Left ventricle myocardium inferior (tissue), 1 donor: ENCODE results near the gene CEBPA. TPM values are rescaled to one million over a fixed set of nuclear protein-coding genes. Genes with fewer than 3 reads are reported as not detected.
A peak's percentile ranks its signal among the peaks of the same experiment; 100 is the strongest.

ENCODE experiments used
- DNase-seq: peaks from one replicate; pipeline ENCODE4 v3.0.0-alpha.2; 2020
- H3K27ac ChIP-seq: fragments of 200-600 bp; replicated peaks from 2 replicates; pipeline ENCODE4 v1.8.0; 2021
- H3K27me3 ChIP-seq: fragments of 200-600 bp; 2 replicates; pipeline ENCODE4 v1.8.0; 2021; ENCODE audit warnings: low read depth
- H3K36me3 ChIP-seq: fragments of 200-600 bp; 2 replicates; pipeline ENCODE4 v1.8.0; 2021
- H3K4me1 ChIP-seq: fragments of 200-600 bp; 2 replicates; pipeline ENCODE4 v1.8.0; 2021
- H3K4me3 ChIP-seq: fragments of 200-600 bp; 2 replicates; pipeline ENCODE4 v1.8.0; 2021; ENCODE audit warnings: mild to moderate bottlenecking, moderate library complexity
- H3K9me3 ChIP-seq: fragments of 200-600 bp; replicated peaks from 2 replicates; pipeline ENCODE4 v1.8.0; 2021
- CTCF ChIP-seq: fragments of 200-600 bp; IDR thresholded peaks from 2 replicates; pipeline ENCODE4 v1.8.0; 2021; ENCODE audit warnings: antibody characterized with exemption, mild to moderate bottlenecking, borderline replicate concordance
- intact Hi-C: fragments of 100-400 bp; cut with micrococcal nuclease; formaldehyde crosslinking; loops from one replicate; pipeline ENCODE4 v1.11.0; 2022
- total RNA-seq: library from RNA; stranded (reverse); fragmentation: NEBNext Ultra II Directional; extraction: Animal tissue kit (Norgen Biotek cat#: 25700); gene quantifications from one replicate; pipeline ENCODE4 v1.2.1, GENCODE V29; 2021
- donor health status: DM: no; HTN: yes; CAD: no; lungs with severe emphysema.

CEBPA gene
- total RNA-seq, 1 donor from 2014 or later = 1.7 TPM

DNA sequence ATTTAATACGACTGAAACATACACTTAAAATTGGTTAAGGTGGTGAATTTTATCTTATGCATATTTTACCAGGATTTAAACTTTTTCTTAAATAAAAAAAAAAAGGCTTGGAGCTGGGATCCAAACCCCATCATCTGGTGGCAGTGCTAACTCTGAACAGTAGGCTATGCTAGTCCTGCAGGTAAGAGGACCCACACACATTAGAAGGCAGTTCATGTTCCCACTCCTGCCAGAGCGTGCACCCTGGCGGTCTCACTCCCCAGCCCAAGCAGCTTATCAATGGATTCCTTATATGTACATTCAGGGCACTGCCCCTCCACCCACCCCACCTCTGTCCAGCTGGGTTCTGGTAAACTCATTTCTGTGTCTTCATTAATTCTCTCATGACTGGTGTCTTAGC, 31.3 kb upstream of the CEBPA start:
- H3K27ac ChIP-seq = no peak overlapping the region
- TF ChIP-seq CTCF = peak; percentile 13
- peaks cover 33% of the 10 kb centered on the region for H3K27me3 ChIP-seq
- H3K4me3 ChIP-seq = no peak overlapping the region
- intact Hi-C loops = no loop called here
- no peak for DNase-seq
- no peaks in the 10 kb centered on the region for H3K36me3 ChIP-seq
- H3K9me3 ChIP-seq = peaks cover 5% of the 10 kb centered on the region
- H3K4me1 ChIP-seq = no peaks in the 10 kb centered on the region

DNA sequence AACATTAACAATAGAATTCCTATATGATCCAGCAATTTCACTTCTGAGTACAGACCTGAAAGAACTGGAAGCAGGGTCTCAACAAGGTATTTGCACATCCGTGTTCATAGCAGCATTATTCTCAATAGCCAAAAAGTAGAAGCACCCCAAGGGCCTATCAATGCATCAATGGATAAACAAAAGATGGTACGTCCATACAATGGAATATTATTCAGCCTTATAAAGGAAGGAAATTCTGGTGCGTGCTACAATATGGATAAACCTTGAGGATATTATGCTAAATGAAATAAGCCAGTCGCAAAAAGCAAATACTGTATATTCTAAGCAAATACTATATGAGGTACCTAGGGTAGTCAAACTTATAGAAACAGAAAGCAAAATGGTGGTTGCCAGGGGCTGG, 30.8 kb upstream of the CEBPA start:
- Histone ChIP-seq H3K4me3 (no peak overlapping the region), H3K27me3 (peaks cover 32% of the 10 kb centered on the region), H3K9me3 (peaks cover 5% of the 10 kb centered on the region), H3K4me1 (no peaks in the 10 kb centered on the region), H3K36me3 (no peaks in the 10 kb centered on the region), H3K27ac (no peak overlapping the region)
- DNase-seq = no peak
- no peak for TF ChIP-seq CTCF
- intact Hi-C loops = no loop called here

GRCh38 chr19:33332248-33332647, 29.9 kb upstream of the CEBPA start:
- no peak for TF ChIP-seq CTCF
- intact Hi-C loops = no loop called here
- no peak overlapping the region for H3K27ac ChIP-seq

DNA sequence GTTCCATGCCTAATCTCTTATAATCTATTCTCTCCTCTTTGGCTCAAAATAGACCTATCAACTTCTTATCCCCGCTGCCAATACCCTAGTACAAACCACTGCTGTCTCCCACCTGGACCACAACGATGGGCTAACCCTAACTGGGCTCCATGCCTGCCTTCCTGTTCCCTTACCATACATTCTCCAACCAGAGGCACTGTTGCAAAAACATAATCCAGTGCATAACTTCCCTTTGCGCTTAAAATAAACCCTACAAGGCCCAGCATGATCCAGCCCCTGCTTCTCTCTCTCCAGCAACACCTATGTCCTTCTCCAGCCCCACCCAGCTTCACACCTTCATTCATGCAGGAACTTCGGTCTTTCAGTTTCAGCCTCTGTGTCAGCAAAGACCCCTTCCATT, 27.4 kb upstream of the CEBPA start:
- no peak for TF ChIP-seq CTCF
- Histone ChIP-seq H3K4me3 (no peak overlapping the region), H3K4me1 (no peaks in the 10 kb centered on the region), H3K27me3 (peaks cover 28% of the 10 kb centered on the region), H3K9me3 (peaks cover 21% of the 10 kb centered on the region), H3K27ac (no peak overlapping the region), H3K36me3 (no peaks in the 10 kb centered on the region)
- DNase-seq = no peak
- intact Hi-C loops = no loop called here

More at GRCh38 chr19:33332248-33332647, 29.9 kb upstream of the CEBPA start:
- DNase-seq = no peak
- Histone ChIP-seq H3K9me3 (peaks cover 5% of the 10 kb centered on the region), H3K36me3 (no peaks in the 10 kb centered on the region), H3K4me3 (no peak overlapping the region), H3K27me3 (peaks cover 28% of the 10 kb centered on the region), H3K4me1 (no peaks in the 10 kb centered on the region)

DNA sequence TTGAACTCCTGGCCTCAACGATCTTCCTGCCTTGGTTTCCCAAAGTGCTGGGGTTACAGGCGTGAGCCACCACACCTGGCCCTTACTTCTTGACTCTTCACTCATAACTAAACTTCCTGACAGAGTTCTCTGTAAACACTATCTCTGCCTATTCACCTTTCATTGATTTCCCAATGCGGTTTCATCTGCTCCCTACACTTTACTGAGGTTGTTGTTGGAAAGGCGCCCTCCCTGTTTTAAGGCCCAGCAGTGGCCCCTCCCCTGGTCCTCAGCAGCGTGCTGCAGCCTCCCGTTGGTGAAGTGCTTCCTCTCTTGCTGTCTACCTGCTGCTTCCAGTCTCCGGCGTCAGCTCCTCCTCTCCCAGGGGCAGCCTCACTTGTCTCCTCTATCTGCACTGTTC, 26.7 kb upstream of the CEBPA start:
- Histone ChIP-seq H3K4me1 (no peaks in the 10 kb centered on the region), H3K27ac (no peak overlapping the region), H3K4me3 (no peak overlapping the region), H3K27me3 (peaks cover 26% of the 10 kb centered on the region), H3K36me3 (no peaks in the 10 kb centered on the region), H3K9me3 (peaks cover 21% of the 10 kb centered on the region)
- intact Hi-C loops = no loop called here
- no peak for DNase-seq
- no peak for TF ChIP-seq CTCF

DNA sequence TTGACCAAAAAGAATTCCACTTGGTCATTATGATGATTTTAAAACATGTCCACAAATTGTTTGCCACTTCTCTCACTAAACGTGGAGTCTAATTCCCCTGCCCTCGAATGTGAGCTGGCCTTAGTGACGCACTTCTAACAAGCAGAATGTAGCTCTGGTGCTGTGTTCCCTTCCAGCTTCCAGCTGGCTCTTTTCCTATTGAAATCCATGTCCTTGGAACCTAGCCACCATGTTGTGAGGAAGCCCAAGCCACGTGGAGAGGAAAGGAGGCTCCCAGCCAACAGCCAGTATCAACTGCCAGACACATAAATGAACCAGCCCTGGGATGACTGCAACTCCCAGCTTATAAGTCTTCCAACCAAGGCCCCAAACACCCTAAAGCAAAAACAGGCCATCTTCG, 23.6 kb upstream of the CEBPA start:
- Histone ChIP-seq H3K9me3 (peaks cover 33% of the 10 kb centered on the region), H3K4me1 (no peaks in the 10 kb centered on the region), H3K36me3 (no peaks in the 10 kb centered on the region), H3K27ac (no peak overlapping the region), H3K4me3 (no peak overlapping the region), H3K27me3 (peaks cover 18% of the 10 kb centered on the region)
- no peak for TF ChIP-seq CTCF
- DNase-seq = no peak
- intact Hi-C loops = no loop called here
